ENCODE results near the gene ACOX2. TPM values are rescaled to one million over a fixed set of nuclear protein-coding genes. Genes with fewer than 3 reads are reported as not detected.

Gene ACOX2
- total RNA-seq, 6 experiments from 2014 or later: 9.7 to 15.4 (median 11.8) TPM

- H3K4me3 Mint-ChIP-seq: no peak overlapping the region
Observed at GRCh38 chr3:58581328-58582091, 44.5 kb upstream of the ACOX2 start.

DNA sequence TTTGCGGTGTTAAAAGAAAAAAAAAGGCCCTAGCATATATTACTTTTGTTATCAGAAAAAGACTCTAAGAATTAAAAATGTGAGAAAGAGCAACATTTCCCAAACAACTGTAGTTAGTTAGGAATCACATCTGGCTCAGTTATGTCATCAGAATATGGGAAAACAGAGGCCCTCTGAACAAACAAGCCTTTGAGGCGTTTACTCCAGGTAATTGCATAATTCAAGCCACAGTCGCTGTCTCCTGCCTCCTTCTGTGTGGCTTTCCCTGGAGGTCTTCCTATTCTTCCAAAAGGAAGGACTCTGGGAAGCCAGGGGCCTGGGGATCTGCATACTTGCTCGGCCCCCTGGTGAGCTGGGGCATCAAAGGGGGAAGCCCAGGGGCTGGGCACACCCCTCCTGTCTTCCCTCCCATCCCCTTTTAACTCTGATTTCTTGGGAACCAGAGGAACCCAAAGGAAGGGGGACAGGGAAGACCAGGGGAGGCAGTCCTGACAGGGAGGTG, 43.9 kb upstream of the ACOX2 start:
- TF ChIP-seq, protein P1, sequence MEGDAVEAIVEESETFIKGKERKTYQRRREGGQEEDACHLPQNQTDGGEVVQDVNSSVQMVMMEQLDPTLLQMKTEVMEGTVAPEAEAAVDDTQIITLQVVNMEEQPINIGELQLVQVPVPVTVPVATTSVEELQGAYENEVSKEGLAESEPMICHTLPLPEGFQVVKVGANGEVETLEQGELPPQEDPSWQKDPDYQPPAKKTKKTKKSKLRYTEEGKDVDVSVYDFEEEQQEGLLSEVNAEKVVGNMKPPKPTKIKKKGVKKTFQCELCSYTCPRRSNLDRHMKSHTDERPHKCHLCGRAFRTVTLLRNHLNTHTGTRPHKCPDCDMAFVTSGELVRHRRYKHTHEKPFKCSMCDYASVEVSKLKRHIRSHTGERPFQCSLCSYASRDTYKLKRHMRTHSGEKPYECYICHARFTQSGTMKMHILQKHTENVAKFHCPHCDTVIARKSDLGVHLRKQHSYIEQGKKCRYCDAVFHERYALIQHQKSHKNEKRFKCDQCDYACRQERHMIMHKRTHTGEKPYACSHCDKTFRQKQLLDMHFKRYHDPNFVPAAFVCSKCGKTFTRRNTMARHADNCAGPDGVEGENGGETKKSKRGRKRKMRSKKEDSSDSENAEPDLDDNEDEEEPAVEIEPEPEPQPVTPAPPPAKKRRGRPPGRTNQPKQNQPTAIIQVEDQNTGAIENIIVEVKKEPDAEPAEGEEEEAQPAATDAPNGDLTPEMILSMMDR (IDR thresholded peaks at IDR 0.05): no peak
- H3K27ac Mint-ChIP-seq: no peak overlapping the region
- no peaks in the 10 kb centered on the region for H3K36me3 Mint-ChIP-seq (ENCODE audit: low read depth)
- H3K4me1 Mint-ChIP-seq (ENCODE audit: low read depth): peaks cover 34% of the 10 kb centered on the region
- H3K27me3 Mint-ChIP-seq (ENCODE audit: insufficient read depth): peaks cover 17% of the 10 kb centered on the region
- H3K9me3 Mint-ChIP-seq: no peaks in the 10 kb centered on the region
- H3K4me3 Mint-ChIP-seq: no peak overlapping the region
- DNase-seq: no peak

More at GRCh38 chr3:58581328-58582091, 44.5 kb upstream of the ACOX2 start:
- no peak for DNase-seq
- Mint-ChIP-seq H3K27me3 (ENCODE audit: insufficient read depth) (peaks cover 23% of the 10 kb centered on the region), H3K9me3 (peaks cover 5% of the 10 kb centered on the region; the same call in 1 of the 2 replicates), H3K27ac (no peak overlapping the region), H3K36me3 (ENCODE audit: low read depth) (0 out of 2 replicates have a peak, but pooled peaks cover 6% of the 10 kb centered on the region), H3K4me1 (ENCODE audit: low read depth) (peaks cover 32% of the 10 kb centered on the region)
- TF ChIP-seq, protein P1 (IDR thresholded peaks at IDR 0.05): no peak

DNA sequence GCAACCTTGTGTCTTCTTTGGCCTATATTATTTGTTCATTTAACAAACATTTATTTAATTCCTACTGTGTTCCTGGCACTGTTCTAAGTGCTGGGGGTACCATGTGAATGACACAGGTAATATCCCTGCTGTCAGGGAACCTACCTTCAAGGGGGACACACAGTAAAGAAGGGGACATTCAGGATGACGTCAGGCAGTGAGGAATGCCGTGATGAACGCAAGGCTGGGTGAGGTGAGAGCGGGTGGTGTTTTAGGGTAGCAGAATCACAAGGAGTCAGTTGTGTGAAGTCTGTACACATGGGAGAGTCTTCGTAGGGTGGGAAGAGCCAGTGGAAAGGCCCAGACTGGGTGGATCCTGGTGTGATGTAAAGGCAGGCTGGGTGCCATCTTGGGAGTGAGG, 41.9 kb upstream of the ACOX2 start:
- TF ChIP-seq, protein P1 (IDR thresholded peaks at IDR 0.05): no peak
- no peaks in the 10 kb centered on the region for H3K36me3 Mint-ChIP-seq (ENCODE audit: low read depth)
- peaks cover 19% of the 10 kb centered on the region for H3K4me1 Mint-ChIP-seq (ENCODE audit: low read depth)
- no peaks in the 10 kb centered on the region for H3K9me3 Mint-ChIP-seq
- DNase-seq: no peak
- no peak overlapping the region for H3K27ac Mint-ChIP-seq
- no peak overlapping the region for H3K4me3 Mint-ChIP-seq
- peaks cover 15% of the 10 kb centered on the region for H3K27me3 Mint-ChIP-seq (ENCODE audit: insufficient read depth)

GRCh38 chr3:58577269-58577821, 40.4 kb upstream of the ACOX2 start, which contains the start of gene FAM107A:
FAM107A (minus strand) TSS chr3:58577391; CDS start chr3:58569860, 7,531 bp downstream.
- Mint-ChIP-seq H3K36me3 (ENCODE audit: low read depth) (peaks cover 4% of the 10 kb centered on the region), H3K9me3 (no peaks in the 10 kb centered on the region), H3K27me3 (ENCODE audit: insufficient read depth) (peaks cover 15% of the 10 kb centered on the region), H3K27ac (peak within 1 kb of the TSS; percentile 33; the same call in 1 of the 2 replicates), H3K4me3 (peak within 1 kb of the TSS; percentile 49; the same call in 1 of the 2 replicates), H3K4me1 (ENCODE audit: low read depth) (peaks cover 34% of the 10 kb centered on the region)
- no peak for DNase-seq
- TF ChIP-seq, protein P1 (IDR thresholded peaks at IDR 0.05): no peak; the same call in 1 of the 2 replicates

GRCh38 chr3:58576716-58577115, 39.7 kb upstream of the ACOX2 start:
- DNase-seq: no peak
- Mint-ChIP-seq H3K27me3 (ENCODE audit: insufficient read depth) (peaks cover 13% of the 10 kb centered on the region), H3K4me1 (ENCODE audit: low read depth) (peaks cover 38% of the 10 kb centered on the region), H3K9me3 (peaks cover 2% of the 10 kb centered on the region; the same call in 1 of the 2 replicates), H3K27ac (no peak overlapping the region), H3K4me3 (peak overlapping the region; percentile 49; the same call in 1 of the 2 replicates), H3K36me3 (ENCODE audit: low read depth) (peaks cover 9% of the 10 kb centered on the region)
- TF ChIP-seq, protein P1 (IDR thresholded peaks at IDR 0.05): no peak

All from HFFc6 (cell line).